HCT116 (cell line): ENCODE data around the gene BAIAP2. TPM values are rescaled to one million over a fixed set of nuclear protein-coding genes. Genes with fewer than 3 reads are reported as not detected.

ENCODE experiments used
- ATAC-seq: fragments of 200-7000 bp; cut with Tn5 transposase; 2 replicates; pipeline ENCODE4 v1.9.1; 2020; ENCODE audit warnings: mild to moderate bottlenecking, moderate library complexity
- BruUV-seq: library from RNA; stranded (reverse); fragments of 400-500 nt; replicated peaks from 2 replicates; lab custom pipeline; 2021; lab: Mats Ljungman, UMichigan
- CTCF ChIA-PET: fragments of 300-600 bp; sonication (Branson Sonifier 250); formaldehyde crosslinking; loops from one replicate; lab custom pipeline; 2021; ENCODE audit warnings: antibody characterized with exemption; lab: Charles Lee
- POLR2A ChIA-PET: fragments of 300-600, 350-600 bp; sonication (Branson Sonifier 250); formaldehyde crosslinking; loops from one replicate; lab custom pipeline; 2021; ENCODE audit warnings: antibody characterized with exemption; lab: Charles Lee
- RAD21 ChIA-PET, 2 experiments: fragments of 300-600 bp; sonication (Branson Sonifier 250); formaldehyde crosslinking; loops; one replicate each; lab custom pipeline; 2023; ENCODE audit warnings: low total read pairs in 2 of 2; ENCODE audit not compliant: uncharacterized antibody in 2 of 2, unreplicated experiment in 2 of 2, low non-redundant PET in 1 of 2; lab: Charles Lee
- DNase-seq: peaks from one replicate; pipeline ENCODE4 v3.0.0-alpha.2; 2010; ENCODE audit warnings: low read depth, low spot score
- H2AFZ ChIP-seq: fragments of 200-600 bp; shearing (Covaris generic), sonication (generic); 2 replicates; pipeline ENCODE4 v1.6.1; 2017; ENCODE audit warnings: low read depth, mixed run types, mixed read lengths, antibody characterized with exemption, low read length; ENCODE audit not compliant: poor library complexity, severe bottlenecking
- H3K27ac ChIP-seq: 2 replicates; pipeline ENCODE4 v1.5.1; 2012; ENCODE audit warnings: low read depth, low read length
- H3K27me3 ChIP-seq: fragments of 200-600 bp; sonication (generic); 2 replicates; pipeline ENCODE4 v1.6.1; 2016; ENCODE audit warnings: mixed run types, low read length, mixed read lengths; ENCODE audit not compliant: insufficient read depth
- H3K36me3 ChIP-seq, 2 experiments: fragments of 200-500 bp in 1 of 2; fragments of 200-600 bp in 1 of 2; sonication (Bioruptor generic) in 1 of 2; sonication (generic) in 1 of 2; 2 replicates each; pipeline versions ENCODE4 v1.5.1 to v1.6.1; 2014 to 2016; ENCODE audit warnings: low read length in 2 of 2, inconsistent platforms in 1 of 2, mixed read lengths in 1 of 2, mixed run types in 1 of 2; ENCODE audit not compliant: insufficient read depth in 2 of 2, control insufficient read depth in 1 of 2
- H3K4me1 ChIP-seq, 2 experiments: fragments of 200-600 bp in 1 of 2; sonication (generic) in 1 of 2; 2 replicates each; pipeline versions ENCODE4 v1.5.1 to v1.6.1; 2012 to 2017; ENCODE audit warnings: low read length in 2 of 2, inconsistent platforms in 1 of 2, mild to moderate bottlenecking in 1 of 2, mixed read lengths in 1 of 2, mixed run types in 1 of 2, moderate library complexity in 1 of 2; ENCODE audit not compliant: insufficient read depth in 2 of 2, control insufficient read depth in 1 of 2
- H3K4me2 ChIP-seq: fragments of 200-600 bp; sonication (generic); 2 replicates; pipeline ENCODE4 v1.6.1; 2017; ENCODE audit warnings: mixed run types, low read length, mixed read lengths
- H3K4me3 ChIP-seq, 2 experiments: fragments of 200-600 bp in 1 of 2; sonication (generic) in 1 of 2; replicated peaks in 1 of 2; 2 replicates each; pipeline ENCODE4 v1.5.1; 2011 to 2016; ENCODE audit warnings: low read length in 2 of 2, control low read depth in 1 of 2, low read depth in 1 of 2, mild to moderate bottlenecking in 1 of 2, mixed read lengths in 1 of 2, mixed run types in 1 of 2
- H3K79me2 ChIP-seq: fragments of 200-600 bp; sonication (generic); 2 replicates; pipeline ENCODE4 v1.6.1; 2017; ENCODE audit warnings: mild to moderate bottlenecking, mixed run types, low read length, moderate library complexity, mixed read lengths; ENCODE audit not compliant: insufficient read depth
- H3K9ac ChIP-seq: fragments of 200-600 bp; sonication (generic); 2 replicates; pipeline ENCODE4 v1.6.1; 2016; ENCODE audit warnings: low read length, mixed read lengths
- H3K9me2 ChIP-seq: fragments of 200-600 bp; sonication (generic), shearing (Covaris generic); 2 replicates; pipeline ENCODE4 v1.6.1; 2017; ENCODE audit warnings: mixed run types, mild to moderate bottlenecking, moderate library complexity; ENCODE audit not compliant: insufficient read depth
- H3K9me3 ChIP-seq, 2 experiments: fragments of 200-500 bp in 1 of 2; fragments of 200-600 bp in 1 of 2; sonication (Bioruptor generic) in 1 of 2; sonication (generic) in 1 of 2; 2 replicates each; pipeline ENCODE4 v1.6.1; 2014 to 2017; ENCODE audit warnings: low read length in 2 of 2, mixed read lengths in 2 of 2, inconsistent platforms in 1 of 2, low read depth in 1 of 2, mild to moderate bottlenecking in 1 of 2, mixed run types in 1 of 2, moderate library complexity in 1 of 2; ENCODE audit not compliant: control insufficient read depth in 1 of 2, insufficient read depth in 1 of 2
- H4K20me1 ChIP-seq: fragments of 200-600 bp; sonication (generic), shearing (Covaris generic); 2 replicates; pipeline ENCODE4 v1.6.1; 2017; ENCODE audit warnings: mixed run types, mild to moderate bottlenecking, moderate library complexity; ENCODE audit not compliant: insufficient read depth
- EZH2phosphoT487 ChIP-seq: fragments of 200-600 bp; IDR thresholded peaks from 2 replicates; pipeline ENCODE4 v1.6.1; 2018; ENCODE audit warnings: antibody characterized with exemption, borderline replicate concordance
- FOSL1 ChIP-seq: IDR thresholded peaks from 2 replicates; pipeline ENCODE4 v1.6.1; 2012; ENCODE audit warnings: low read depth
- JUND ChIP-seq: IDR thresholded peaks from 2 replicates; pipeline ENCODE4 v1.6.1; 2012
- POLR2AphosphoS5 ChIP-seq: IDR thresholded peaks from 2 replicates; pipeline ENCODE4 v1.6.1; 2011; ENCODE audit warnings: mild to moderate bottlenecking, low read depth, low read length, moderate library complexity
- SP1 ChIP-seq: IDR thresholded peaks from 2 replicates; pipeline ENCODE4 v1.6.1; 2012; ENCODE audit warnings: low read depth
- YY1 ChIP-seq: IDR thresholded peaks from 2 replicates; pipeline ENCODE4 v1.6.1; 2011; ENCODE audit warnings: low read length, low read depth, moderate library complexity, mild to moderate bottlenecking; ENCODE audit not compliant: insufficient replicate concordance; ENCODE audit errors: extremely low read depth
- intact Hi-C: fragments of 100-400 bp; cut with micrococcal nuclease; formaldehyde crosslinking; loops from 2 replicates; pipeline ENCODE4 v1.10.0; 2022
- total RNA-seq: library from RNA; stranded (reverse); gene quantifications from one replicate; pipeline ENCODE4 v1.2.1, GENCODE V29; 2021; ENCODE audit not compliant: unreplicated experiment
- TF ChIP-seq, protein P1 (sequence below): IDR thresholded peaks from 2 replicates; pipeline ENCODE4 v1.6.1; 2012
- TF ChIP-seq, protein P2 (sequence below), 3 experiments: fragments of 200-600 bp in 1 of 3; sonication (generic) in 1 of 3; IDR thresholded peaks in 2 of 3; conservative IDR thresholded peaks in 1 of 3; 2 replicates each; pipeline ENCODE4 v1.5.1; 2012 to 2017; ENCODE audit warnings: low read depth in 2 of 3, low read length in 2 of 3, antibody characterized with exemption in 1 of 3, borderline replicate concordance in 1 of 3, control low read depth in 1 of 3, mild to moderate bottlenecking in 1 of 3, mixed read lengths in 1 of 3, mixed run types in 1 of 3, moderate library complexity in 1 of 3; ENCODE audit not compliant: insufficient read depth in 1 of 3

The BAIAP2 gene
- total RNA-seq, 1 experiment from 2014 or later, result 105 TPM

DNA sequence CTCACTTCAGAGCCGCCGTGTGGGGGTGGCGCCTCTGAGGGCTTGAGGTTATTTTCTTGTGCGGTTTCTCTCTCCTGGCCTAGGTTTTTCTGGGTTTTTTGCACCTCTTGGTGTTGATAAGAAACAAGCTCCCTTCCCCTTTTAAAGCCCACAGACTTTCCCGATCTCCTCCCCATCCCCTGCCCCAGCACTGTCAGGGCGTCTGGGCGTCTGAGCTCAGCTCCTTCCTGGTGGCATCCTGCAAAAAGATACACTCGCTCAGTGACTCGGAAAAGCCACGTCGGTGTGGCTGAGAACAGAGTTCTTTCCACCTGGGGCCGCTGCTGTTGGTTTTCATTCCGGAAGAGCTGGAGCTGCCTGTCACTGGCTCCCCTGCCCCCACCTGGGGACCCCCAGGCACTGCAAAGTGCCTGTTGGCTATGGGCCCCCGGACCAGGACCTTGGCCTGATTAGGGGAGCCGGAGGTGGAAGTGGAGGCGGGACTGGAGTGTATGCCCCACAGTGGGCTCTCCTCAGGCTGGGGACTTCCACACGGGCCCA, 14.5 kb downstream of the BAIAP2 start:
- H3K36me3 ChIP-seq, result peaks cover 0 to 23% of the 10 kb centered on the region in 2 experiments; a peak in 2 of 4 replicates
- no peak overlapping the region for H2AFZ ChIP-seq
- H3K27ac ChIP-seq, result peak overlapping the region; percentile 94
- no peaks in the 10 kb centered on the region for H3K27me3 ChIP-seq
- ATAC-seq, result peak; percentile 2
- peaks cover 95% of the 10 kb centered on the region for H3K79me2 ChIP-seq
- H3K4me3 ChIP-seq, result peak overlapping the region; percentile 46 to 59
- ChIA-PET RAD21 (interaction anchor here in 1 of 2 experiments (1.0 kb wide), 1 partner anchor 52 kb away, joined by 3 read pairs; no protein-coding TSS in a partner anchor), POLR2A (interaction anchor here (0.5 to 1.7 kb wide), 4 partner anchors 8 to 91 kb away, joined by 3 to 6 read pairs (median 4); partner anchors contain the start of gene BAIAP2), CTCF (interaction anchor here (0.7 to 2.2 kb wide), 4 partner anchors 8 to 45 kb away, joined by 3 to 5 read pairs (median 4); no protein-coding TSS in a partner anchor)
- peaks cover 55 to 79% of the 10 kb centered on the region in 2 experiments for H3K4me1 ChIP-seq
- H3K9me2 ChIP-seq, result no peaks in the 10 kb centered on the region
- intact Hi-C loops, result no loop called here
- H3K9me3 ChIP-seq, result no peaks in the 10 kb centered on the region
- peak overlapping the region; percentile 93 for H3K4me2 ChIP-seq
- BruUV-seq, result no TSS peak
- DNase-seq, result no peak
- peaks cover 14% of the 10 kb centered on the region; the same call in 1 of the 2 replicates for H4K20me1 ChIP-seq
- H3K9ac ChIP-seq, result peak overlapping the region; percentile 79
- TF ChIP-seq YY1 (no peak), POLR2AphosphoS5 (no peak), EZH2phosphoT487 (no peak), FOSL1 (no peak), JUND (no peak), SP1 (no peak)
- TF ChIP-seq, protein P1, sequence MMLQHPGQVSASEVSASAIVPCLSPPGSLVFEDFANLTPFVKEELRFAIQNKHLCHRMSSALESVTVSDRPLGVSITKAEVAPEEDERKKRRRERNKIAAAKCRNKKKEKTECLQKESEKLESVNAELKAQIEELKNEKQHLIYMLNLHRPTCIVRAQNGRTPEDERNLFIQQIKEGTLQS, result no peak
- TF ChIP-seq, protein P2, sequence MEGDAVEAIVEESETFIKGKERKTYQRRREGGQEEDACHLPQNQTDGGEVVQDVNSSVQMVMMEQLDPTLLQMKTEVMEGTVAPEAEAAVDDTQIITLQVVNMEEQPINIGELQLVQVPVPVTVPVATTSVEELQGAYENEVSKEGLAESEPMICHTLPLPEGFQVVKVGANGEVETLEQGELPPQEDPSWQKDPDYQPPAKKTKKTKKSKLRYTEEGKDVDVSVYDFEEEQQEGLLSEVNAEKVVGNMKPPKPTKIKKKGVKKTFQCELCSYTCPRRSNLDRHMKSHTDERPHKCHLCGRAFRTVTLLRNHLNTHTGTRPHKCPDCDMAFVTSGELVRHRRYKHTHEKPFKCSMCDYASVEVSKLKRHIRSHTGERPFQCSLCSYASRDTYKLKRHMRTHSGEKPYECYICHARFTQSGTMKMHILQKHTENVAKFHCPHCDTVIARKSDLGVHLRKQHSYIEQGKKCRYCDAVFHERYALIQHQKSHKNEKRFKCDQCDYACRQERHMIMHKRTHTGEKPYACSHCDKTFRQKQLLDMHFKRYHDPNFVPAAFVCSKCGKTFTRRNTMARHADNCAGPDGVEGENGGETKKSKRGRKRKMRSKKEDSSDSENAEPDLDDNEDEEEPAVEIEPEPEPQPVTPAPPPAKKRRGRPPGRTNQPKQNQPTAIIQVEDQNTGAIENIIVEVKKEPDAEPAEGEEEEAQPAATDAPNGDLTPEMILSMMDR (IDR thresholded peaks at IDR 0.05 in 2 of 3, conservative IDR thresholded peaks at IDR 0.05 in 1 of 3; ENCODE audit: borderline replicate concordance in 1 of 3, insufficient read depth in 1 of 3, low read depth in 2 of 3, low read length in 2 of 3), result no peak
